Kidney epithelial cell (primary cell): ENCODE measurements around the gene MAGI1. TPM values are rescaled to one million over a fixed set of nuclear protein-coding genes. Genes with fewer than 3 reads are reported as not detected.

Experiments used
- DNase-seq: peaks from one replicate; pipeline ENCODE4 v3.0.0-alpha.2; 2010; ENCODE audit warnings: low read depth
- H3K27me3 ChIP-seq: 2 replicates; pipeline ENCODE4 v1.6.0; 2011; ENCODE audit warnings: low read length; ENCODE audit not compliant: control insufficient read depth, insufficient read depth
- H3K36me3 ChIP-seq: 2 replicates; pipeline ENCODE4 v1.5.1; 2011; ENCODE audit warnings: low read length; ENCODE audit not compliant: control insufficient read depth, insufficient read depth
- H3K4me3 ChIP-seq: 2 replicates; pipeline ENCODE4 v1.5.1; 2011; ENCODE audit warnings: low read depth, mild to moderate bottlenecking, control low read depth, low read length
- CTCF ChIP-seq: IDR thresholded peaks from 2 replicates; pipeline ENCODE4 v1.5.1; 2011; ENCODE audit warnings: mild to moderate bottlenecking, moderate library complexity, low read length, control low read depth, inconsistent platforms; ENCODE audit not compliant: insufficient read depth, poor library complexity, severe bottlenecking
- total RNA-seq: library from RNA; depleted of rRNA; stranded (reverse); fragments of >200 nt; gene quantifications from 2 replicates; pipeline ENCODE4 v1.2.3, GENCODE V29; 2015

The MAGI1 gene
- total RNA-seq, 1 donor from 2014 or later: 15.8 TPM

GRCh38 chr3:65478551-65479500 lies 559.9 kb downstream of the MAGI1 start:
- no peak for DNase-seq

GRCh38 chr3:65473736-65474135 lies 565.0 kb downstream of the MAGI1 start:
- Histone ChIP-seq H3K36me3 (no peaks in the 10 kb centered on the region), H3K4me3 (no peak overlapping the region), H3K27me3 (no peaks in the 10 kb centered on the region)
- TF ChIP-seq CTCF: no peak
- DNase-seq: no peak

More at GRCh38 chr3:65478551-65479500, 559.9 kb downstream of the MAGI1 start:
- H3K4me3 ChIP-seq: no peak overlapping the region
- no peak for TF ChIP-seq CTCF
- H3K36me3 ChIP-seq: no peaks in the 10 kb centered on the region
- H3K27me3 ChIP-seq: no peaks in the 10 kb centered on the region

GRCh38 chr3:65472501-65472900 lies 566.2 kb downstream of the MAGI1 start:
- no peak for DNase-seq
- Histone ChIP-seq H3K36me3 (no peaks in the 10 kb centered on the region), H3K4me3 (no peak overlapping the region), H3K27me3 (no peaks in the 10 kb centered on the region)
- TF ChIP-seq CTCF: no peak

- no peaks in the 10 kb centered on the region for H3K36me3 ChIP-seq
- no peak for DNase-seq
- H3K4me3 ChIP-seq: no peak overlapping the region
- TF ChIP-seq CTCF: no peak
- no peaks in the 10 kb centered on the region for H3K27me3 ChIP-seq
Observed at GRCh38 chr3:65466300-65466988, 572.3 kb downstream of the MAGI1 start.

- DNase-seq: no peak
- TF ChIP-seq CTCF: no peak
- H3K27me3 ChIP-seq: no peaks in the 10 kb centered on the region
- H3K36me3 ChIP-seq: no peaks in the 10 kb centered on the region
- no peak overlapping the region for H3K4me3 ChIP-seq
Observed at GRCh38 chr3:65449841-65450428, 588.8 kb downstream of the MAGI1 start.
